GM06990 (cell line): ENCODE measurements around the gene TMF1.
A peak's percentile ranks its signal among the peaks of the same experiment; 100 is the strongest.

ENCODE experiments used
- DNase-seq: peaks from one replicate; pipeline ENCODE4 v3.0.0-alpha.2; 2011; ENCODE audit not compliant: insufficient read length; ENCODE audit errors: extremely low read depth
- H3K27me3 ChIP-seq: replicated peaks from 2 replicates; pipeline ENCODE4 v1.6.0; 2011; ENCODE audit warnings: low read length; ENCODE audit not compliant: control insufficient read depth, insufficient read depth
- H3K36me3 ChIP-seq: 2 replicates; pipeline ENCODE4 v1.5.1; 2011; ENCODE audit warnings: low read length; ENCODE audit not compliant: control insufficient read depth, insufficient read depth
- H3K4me3 ChIP-seq: replicated peaks from 2 replicates; pipeline ENCODE4 v1.5.1; 2011; ENCODE audit warnings: low read depth, mild to moderate bottlenecking, control low read depth, low read length
- TF ChIP-seq, protein P1 (sequence below): IDR thresholded peaks from 2 replicates; pipeline ENCODE4 v1.5.1; 2011; ENCODE audit warnings: low read length, control low read depth, mild to moderate bottlenecking, inconsistent platforms; ENCODE audit not compliant: insufficient read depth, poor library complexity, severe bottlenecking

The TMF1 gene

DNA sequence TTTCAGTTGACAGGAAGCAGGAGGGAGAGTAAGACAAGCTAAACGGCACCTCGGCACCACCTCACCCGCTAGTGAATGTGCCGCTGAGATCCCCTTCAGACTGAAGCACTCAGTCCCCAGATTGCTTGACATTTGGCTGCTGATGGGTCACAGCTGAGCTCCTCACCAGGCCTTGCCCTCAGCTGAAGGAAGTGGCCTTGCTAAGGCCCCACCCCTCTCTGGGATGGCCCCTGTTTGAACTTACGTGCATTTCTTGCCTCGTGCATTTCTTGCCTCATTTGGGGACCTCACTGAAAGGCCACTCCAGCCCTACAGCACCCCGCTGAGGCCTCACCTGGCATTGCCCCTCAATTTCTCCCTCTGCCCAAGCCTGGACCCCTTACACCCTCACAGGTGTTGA, 78.5 kb downstream of the TMF1 start:
- TF ChIP-seq, protein P1, sequence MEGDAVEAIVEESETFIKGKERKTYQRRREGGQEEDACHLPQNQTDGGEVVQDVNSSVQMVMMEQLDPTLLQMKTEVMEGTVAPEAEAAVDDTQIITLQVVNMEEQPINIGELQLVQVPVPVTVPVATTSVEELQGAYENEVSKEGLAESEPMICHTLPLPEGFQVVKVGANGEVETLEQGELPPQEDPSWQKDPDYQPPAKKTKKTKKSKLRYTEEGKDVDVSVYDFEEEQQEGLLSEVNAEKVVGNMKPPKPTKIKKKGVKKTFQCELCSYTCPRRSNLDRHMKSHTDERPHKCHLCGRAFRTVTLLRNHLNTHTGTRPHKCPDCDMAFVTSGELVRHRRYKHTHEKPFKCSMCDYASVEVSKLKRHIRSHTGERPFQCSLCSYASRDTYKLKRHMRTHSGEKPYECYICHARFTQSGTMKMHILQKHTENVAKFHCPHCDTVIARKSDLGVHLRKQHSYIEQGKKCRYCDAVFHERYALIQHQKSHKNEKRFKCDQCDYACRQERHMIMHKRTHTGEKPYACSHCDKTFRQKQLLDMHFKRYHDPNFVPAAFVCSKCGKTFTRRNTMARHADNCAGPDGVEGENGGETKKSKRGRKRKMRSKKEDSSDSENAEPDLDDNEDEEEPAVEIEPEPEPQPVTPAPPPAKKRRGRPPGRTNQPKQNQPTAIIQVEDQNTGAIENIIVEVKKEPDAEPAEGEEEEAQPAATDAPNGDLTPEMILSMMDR: no peak
- H3K27me3 ChIP-seq: no peaks in the 10 kb centered on the region
- DNase-seq: no peak
- H3K4me3 ChIP-seq: no peak overlapping the region
- H3K36me3 ChIP-seq: no peaks in the 10 kb centered on the region

GRCh38 chr3:68972358-68972979, 79.7 kb downstream of the TMF1 start:
- H3K27me3 ChIP-seq: no peaks in the 10 kb centered on the region
- H3K4me3 ChIP-seq: no peak overlapping the region
- no peaks in the 10 kb centered on the region for H3K36me3 ChIP-seq
- TF ChIP-seq, protein P1: peak; percentile 84
- DNase-seq: no peak
